Endothelial cell of umbilical vein (primary cell): ENCODE results near the gene PLXNB1. TPM values are rescaled to one million over a fixed set of nuclear protein-coding genes. Genes with fewer than 3 reads are reported as not detected.

ENCODE experiments used
- BruUV-seq: library from RNA; stranded (reverse); fragments of 400-500 nt; replicated peaks from 2 replicates; lab custom pipeline; 2021; lab: Mats Ljungman, UMichigan
- CTCF ChIA-PET: fragments of 300-600, 350-600 bp; sonication (Branson Sonifier 250); formaldehyde crosslinking; loops from one replicate; lab custom pipeline; 2021; ENCODE audit warnings: antibody characterized with exemption, inconsistent platforms; lab: Charles Lee
- POLR2A ChIA-PET: fragments of 300-600, 350-600 bp; sonication (Branson Sonifier 250); formaldehyde crosslinking; loops from one replicate; lab custom pipeline; 2021; ENCODE audit warnings: antibody characterized with exemption, inconsistent platforms; lab: Charles Lee
- DNase-seq: peaks from one replicate; pipeline ENCODE4 v3.0.0-alpha.2; 2011; ENCODE audit warnings: low read depth, low spot score
- FAIRE-seq: peaks from 2 replicates; lab custom pipeline; 2011; peaks lifted over from hg19 to GRCh38; lab: Jason Lieb, UNC
- H2AFZ ChIP-seq: 2 replicates; pipeline ENCODE4 v1.6.0; 2012; ENCODE audit warnings: low read depth, low read length, control low read depth, inconsistent platforms
- H3K27ac ChIP-seq: 2 replicates; pipeline ENCODE4 v1.5.1; 2011; ENCODE audit warnings: low read depth, mild to moderate bottlenecking, control low read depth, low read length, moderate library complexity; ENCODE audit not compliant: insufficient read depth
- H3K27me3 ChIP-seq, 2 experiments: 2 replicates each; pipeline versions ENCODE4 v1.6.0 to v1.6.1; 2011; ENCODE audit warnings: low read length in 2 of 2, mixed read lengths in 1 of 2; ENCODE audit not compliant: control insufficient read depth in 2 of 2, insufficient read depth in 2 of 2
- H3K36me3 ChIP-seq, 2 experiments: 2 replicates in 1 of 2; 3 replicates in 1 of 2; pipeline ENCODE4 v1.5.1; 2011; ENCODE audit warnings: low read length in 2 of 2, mild to moderate bottlenecking in 1 of 2, moderate library complexity in 1 of 2; ENCODE audit not compliant: control insufficient read depth in 2 of 2, insufficient read depth in 2 of 2; ENCODE audit errors: extremely low read depth in 1 of 2
- H3K4me1 ChIP-seq: 3 replicates; pipeline ENCODE4 v1.5.1; 2011; ENCODE audit warnings: mild to moderate bottlenecking, low read length; ENCODE audit not compliant: control insufficient read depth, insufficient read depth; ENCODE audit errors: extremely low read depth
- H3K4me2 ChIP-seq: 2 replicates; pipeline ENCODE4 v1.6.1; 2011; ENCODE audit warnings: low read length, control low read depth, mixed read lengths; ENCODE audit not compliant: insufficient read depth
- H3K4me3 ChIP-seq, 3 experiments: fragments of 200-600 bp in 1 of 3; sonication (generic), shearing (Covaris generic) in 1 of 3; replicated peaks in 1 of 3; 2 replicates each; pipeline ENCODE4 v1.5.1; 2011 to 2016; ENCODE audit warnings: control low read depth in 3 of 3, low read length in 3 of 3, mild to moderate bottlenecking in 2 of 3, inconsistent platforms in 1 of 3, low read depth in 1 of 3, moderate library complexity in 1 of 3; ENCODE audit not compliant: insufficient read depth in 1 of 3
- H3K79me2 ChIP-seq: 2 replicates; pipeline ENCODE4 v1.6.0; 2012; ENCODE audit warnings: low read length, inconsistent platforms; ENCODE audit not compliant: control insufficient read depth, insufficient read depth
- H3K9ac ChIP-seq: replicated peaks from 2 replicates; pipeline ENCODE3; 2011; ENCODE audit warnings: low read length, control low read depth; ENCODE audit not compliant: insufficient read depth; ENCODE audit errors: extremely low read depth
- H3K9me1 ChIP-seq: replicated peaks from 3 replicates; pipeline ENCODE4 v1.6.0; 2011; ENCODE audit warnings: mild to moderate bottlenecking, low read length; ENCODE audit not compliant: control insufficient read depth, insufficient read depth; ENCODE audit errors: extremely low read depth
- H3K9me3 ChIP-seq: replicated peaks from 2 replicates; pipeline ENCODE4 v1.5.1; 2012; ENCODE audit warnings: low read length, inconsistent platforms; ENCODE audit not compliant: control insufficient read depth, insufficient read depth
- H4K20me1 ChIP-seq: replicated peaks from 2 replicates; pipeline ENCODE3; 2011; ENCODE audit warnings: mild to moderate bottlenecking, low read length; ENCODE audit not compliant: control insufficient read depth, insufficient read depth; ENCODE audit errors: extremely low read depth
- EZH2 ChIP-seq: IDR thresholded peaks from 2 replicates; pipeline ENCODE4 v1.6.1; 2012; ENCODE audit warnings: borderline replicate concordance, low read depth, mild to moderate bottlenecking, moderate library complexity, low read length, inconsistent platforms; ENCODE audit not compliant: severe bottlenecking
- FOS ChIP-seq: IDR thresholded peaks from 2 replicates; pipeline ENCODE4 v1.6.1; 2011; ENCODE audit warnings: mild to moderate bottlenecking, low read length, moderate library complexity, borderline replicate concordance; ENCODE audit not compliant: insufficient read depth
- GATA2 ChIP-seq: IDR thresholded peaks from 2 replicates; pipeline ENCODE4 v1.7.0; 2011; ENCODE audit warnings: low read depth, mild to moderate bottlenecking, moderate library complexity, mixed read lengths, low read length; ENCODE audit not compliant: insufficient read length, insufficient read depth
- JUN ChIP-seq: IDR thresholded peaks from 2 replicates; pipeline ENCODE4 v1.6.1; 2011; ENCODE audit warnings: borderline replicate concordance, low read depth; ENCODE audit not compliant: insufficient read length, insufficient read depth
- MYC ChIP-seq: IDR thresholded peaks from one replicate; pipeline ENCODE4 v1.6.1; 2011; ENCODE audit warnings: mild to moderate bottlenecking, low read depth, low read length
- POLR2A ChIP-seq: IDR thresholded peaks from 2 replicates; pipeline ENCODE4 v1.6.1; 2012; ENCODE audit warnings: low read depth, mild to moderate bottlenecking, control low read depth, low read length
- POLR2AphosphoS5 ChIP-seq: IDR thresholded peaks from 2 replicates; pipeline ENCODE4 v1.6.1; 2012; ENCODE audit warnings: low read depth, mild to moderate bottlenecking, control low read depth, low read length, moderate library complexity; ENCODE audit not compliant: insufficient read depth
- dilution Hi-C: fragments of 300-500 bp; cut with MboI; formaldehyde crosslinking; loops from one replicate; pipeline ENCODE4 v1.15.0; 2019; ENCODE audit warnings: low sequenced_read_pairs; ENCODE audit not compliant: extremely low pct_ligation_motif_present
- intact Hi-C: fragments of 100-400 bp; cut with micrococcal nuclease; formaldehyde crosslinking; loops from one replicate; pipeline ENCODE4 v1.10.0; 2022
- polyA plus RNA-seq, 4 experiments: library from polyadenylated mRNA; depleted of rRNA in 3 of 4; stranded (reverse) in 3 of 4; unstranded in 1 of 4; fragments of >200 nt; gene quantifications; 2 replicates each; pipeline versions ENCODE4 v1.2.1 to v1.2.3, GENCODE V29; 2011 to 2012; ENCODE audit warnings: missing spikeins in 1 of 4
- total RNA-seq: library from RNA; stranded (reverse); gene quantifications from 2 replicates; pipeline ENCODE4 v1.2.3, GENCODE V29; 2021
- TF ChIP-seq, protein P1 (sequence below): IDR thresholded peaks from 2 replicates; pipeline ENCODE4 v1.6.1; 2011; ENCODE audit not compliant: insufficient read depth, insufficient read length
- TF ChIP-seq, protein P2 (sequence below), 2 donors: IDR thresholded peaks; 1 replicate in 1 of 2; 2 replicates in 1 of 2; pipeline ENCODE4 v1.5.1; 2011; ENCODE audit warnings: low read length in 2 of 2, mild to moderate bottlenecking in 2 of 2, moderate library complexity in 2 of 2, control low read depth in 1 of 2, inconsistent platforms in 1 of 2, low read depth in 1 of 2; ENCODE audit not compliant: insufficient read depth in 1 of 2; ENCODE audit errors: extremely low read depth in 1 of 2

The PLXNB1 gene
- total and polyA plus RNA-seq, 2 donors (not counting 3 experiments of a cell fraction or from before 2014, with no cell fraction given), result 43.1 to 45.2 TPM

DNA sequence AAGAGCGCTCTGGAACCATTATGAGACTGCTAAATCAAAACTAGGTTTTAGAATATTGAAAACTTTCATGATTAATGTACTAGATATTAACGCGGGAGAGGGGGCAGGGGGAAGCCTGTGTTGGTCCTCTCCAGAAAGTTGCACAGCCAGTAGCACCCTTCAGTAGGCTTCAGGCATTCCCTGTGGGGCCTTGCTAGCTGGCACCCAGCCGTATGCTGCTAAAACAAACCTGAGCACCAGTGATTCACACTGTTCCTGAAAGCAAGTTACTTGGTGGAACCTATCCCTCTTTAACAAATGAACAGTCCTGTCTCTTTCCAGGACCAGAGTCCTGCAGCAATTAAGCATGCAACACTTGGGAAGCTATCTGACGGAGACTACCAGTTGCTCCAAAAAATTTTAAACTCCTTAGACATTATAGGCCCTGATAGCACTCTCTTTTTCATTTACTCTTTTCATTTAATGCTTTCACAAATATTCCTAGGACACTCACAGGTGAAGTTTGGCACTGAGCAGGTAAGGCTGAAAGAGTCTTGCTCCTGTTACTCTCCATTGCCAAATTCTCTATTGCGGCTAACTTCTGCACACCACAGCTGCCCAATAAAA lies 15.5 kb upstream of the PLXNB1 start:
- Histone ChIP-seq H4K20me1 (no peaks in the 10 kb centered on the region), H3K9me1 (no peaks in the 10 kb centered on the region), H3K27me3 (no peaks in the 10 kb centered on the region), H3K27ac (no peak overlapping the region), H3K4me1 (peaks cover 19% of the 10 kb centered on the region), H3K4me3 (peak overlapping the region in 1 of 3 experiments; percentile 92), H3K9ac (no peak overlapping the region), H2AFZ (no peak overlapping the region), H3K36me3 (peaks cover 8% of the 10 kb centered on the region in 2 experiments), H3K9me3 (no peaks in the 10 kb centered on the region), H3K79me2 (peaks cover 40% of the 10 kb centered on the region), H3K4me2 (peak overlapping the region; percentile 98)
- no TSS peak for BruUV-seq
- ChIA-PET POLR2A (no interaction called here), CTCF (interaction anchor here (1.6 to 8.8 kb wide), 2 partner anchors 10 to 45 kb away, joined by 4 to 83 read pairs; no protein-coding TSS in a partner anchor)
- dilution Hi-C loops, result no loop called here
- intact Hi-C loops, result no loop called here
- FAIRE-seq, result no peak
- TF ChIP-seq POLR2AphosphoS5 (peak; percentile 11), POLR2A (no peak)
- no peak for DNase-seq

DNA sequence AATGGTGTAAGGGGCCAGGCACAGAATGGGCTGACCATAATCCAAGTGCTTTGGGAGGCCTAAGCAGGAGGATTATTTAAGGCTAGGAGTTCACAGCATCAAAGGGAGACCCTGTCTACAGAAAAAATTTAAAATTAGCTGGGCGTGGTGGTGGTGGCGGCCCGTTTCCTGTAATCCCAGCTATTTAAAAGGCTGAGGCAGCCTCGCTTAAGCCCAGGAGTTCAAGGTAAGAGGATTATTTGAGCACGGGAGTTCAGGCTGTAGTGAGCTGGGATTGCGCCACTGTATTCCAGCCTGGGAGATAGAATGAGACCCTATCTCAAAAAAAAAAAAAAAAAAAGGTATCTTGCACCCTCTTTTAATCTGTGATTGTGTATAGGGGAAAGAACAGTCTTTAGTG lies 12.1 kb upstream of the PLXNB1 start:
- Histone ChIP-seq H3K4me2 (peak overlapping the region; percentile 56), H3K9ac (no peak overlapping the region), H3K36me3 (peaks cover 8% of the 10 kb centered on the region in 2 experiments), H3K27ac (no peak overlapping the region), H2AFZ (no peak overlapping the region), H3K9me3 (no peaks in the 10 kb centered on the region), H3K79me2 (peaks cover 27% of the 10 kb centered on the region), H3K9me1 (no peaks in the 10 kb centered on the region), H3K4me1 (peaks cover 16% of the 10 kb centered on the region), H4K20me1 (no peaks in the 10 kb centered on the region), H3K27me3 (no peaks in the 10 kb centered on the region), H3K4me3 (no peak overlapping the region)
- no peak for TF ChIP-seq GATA2
- TF ChIP-seq EZH2, result no peak
- no peak for TF ChIP-seq JUN
- no peak for TF ChIP-seq POLR2AphosphoS5
- TF ChIP-seq, protein P1, sequence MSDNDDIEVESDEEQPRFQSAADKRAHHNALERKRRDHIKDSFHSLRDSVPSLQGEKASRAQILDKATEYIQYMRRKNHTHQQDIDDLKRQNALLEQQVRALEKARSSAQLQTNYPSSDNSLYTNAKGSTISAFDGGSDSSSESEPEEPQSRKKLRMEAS, result no peak
- no peak for TF ChIP-seq FOS
- no peak for TF ChIP-seq MYC
- TF ChIP-seq POLR2A, result no peak
- TF ChIP-seq, protein P2, sequence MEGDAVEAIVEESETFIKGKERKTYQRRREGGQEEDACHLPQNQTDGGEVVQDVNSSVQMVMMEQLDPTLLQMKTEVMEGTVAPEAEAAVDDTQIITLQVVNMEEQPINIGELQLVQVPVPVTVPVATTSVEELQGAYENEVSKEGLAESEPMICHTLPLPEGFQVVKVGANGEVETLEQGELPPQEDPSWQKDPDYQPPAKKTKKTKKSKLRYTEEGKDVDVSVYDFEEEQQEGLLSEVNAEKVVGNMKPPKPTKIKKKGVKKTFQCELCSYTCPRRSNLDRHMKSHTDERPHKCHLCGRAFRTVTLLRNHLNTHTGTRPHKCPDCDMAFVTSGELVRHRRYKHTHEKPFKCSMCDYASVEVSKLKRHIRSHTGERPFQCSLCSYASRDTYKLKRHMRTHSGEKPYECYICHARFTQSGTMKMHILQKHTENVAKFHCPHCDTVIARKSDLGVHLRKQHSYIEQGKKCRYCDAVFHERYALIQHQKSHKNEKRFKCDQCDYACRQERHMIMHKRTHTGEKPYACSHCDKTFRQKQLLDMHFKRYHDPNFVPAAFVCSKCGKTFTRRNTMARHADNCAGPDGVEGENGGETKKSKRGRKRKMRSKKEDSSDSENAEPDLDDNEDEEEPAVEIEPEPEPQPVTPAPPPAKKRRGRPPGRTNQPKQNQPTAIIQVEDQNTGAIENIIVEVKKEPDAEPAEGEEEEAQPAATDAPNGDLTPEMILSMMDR (IDR thresholded peaks at IDR 0.05; ENCODE audit: extremely low read depth in 1 of 2, insufficient read depth in 1 of 2, low read depth in 1 of 2, low read length in 2 of 2), result no peak
- no TSS peak for BruUV-seq
- intact Hi-C loops (loop anchor here (2.0 kb wide), 2 partner anchors 63 to 107 kb away; partner anchors contain the start of gene SHISA5), dilution Hi-C loops (no loop called here)
- FAIRE-seq (no peak), DNase-seq (no peak)
- ChIA-PET CTCF (no interaction called here), POLR2A (no interaction called here)
